GM12892 (cell line): ENCODE results near the gene MYO1D.

Source experiments
- POLR2A ChIP-seq: IDR thresholded peaks from 2 replicates; pipeline ENCODE4 v1.6.1; 2011; ENCODE audit warnings: low read depth, low read length, control low read depth
- POLR2AphosphoS5 ChIP-seq: IDR thresholded peaks from 2 replicates; pipeline ENCODE4 v1.6.1; 2011; ENCODE audit warnings: low read depth, low read length, control low read depth

GRCh38 chr17:32784113-32784512 lies 92.8 kb downstream of the MYO1D start:
- TF ChIP-seq POLR2A, result no peak
- no peak for TF ChIP-seq POLR2AphosphoS5
